Epithelial cell of prostate (primary cell): Measurements from ENCODE around the gene RHOT2.
A peak's percentile ranks its signal among the peaks of the same experiment; 100 is the strongest.

Experiments
- DNase-seq: peaks from one replicate; pipeline ENCODE4 v3.0.0-alpha.2; 2011; ENCODE audit warnings: low read depth, low spot score
- H3K27ac ChIP-seq: fragments of 450-650 bp; 2 replicates; pipeline ENCODE4 v1.5.1; 2017; ENCODE audit warnings: mild to moderate bottlenecking

The RHOT2 gene

GRCh38 chr16:631808-632358 is 36.0 kb upstream of the RHOT2 start:
- no peak overlapping the region for H3K27ac ChIP-seq
- no peak for DNase-seq

GRCh38 chr16:632486-633335 is 35.2 kb upstream of the RHOT2 start:
- no peak for DNase-seq
- no peak overlapping the region for H3K27ac ChIP-seq

GRCh38 chr16:633336-634050 is 34.4 kb upstream of the RHOT2 start:
- no peak for DNase-seq
- H3K27ac ChIP-seq: no peak overlapping the region

- no peak overlapping the region for H3K27ac ChIP-seq
- no peak for DNase-seq
Measured at GRCh38 chr16:634051-634670, 33.8 kb upstream of the RHOT2 start.

GRCh38 chr16:634996-635395 is 32.9 kb upstream of the RHOT2 start:
- DNase-seq: no peak
- no peak overlapping the region for H3K27ac ChIP-seq

GRCh38 chr16:635573-636205 is 32.2 kb upstream of the RHOT2 start:
- H3K27ac ChIP-seq: peak overlapping the region; percentile 78
- no peak for DNase-seq

GRCh38 chr16:636206-637080 is 31.5 kb upstream of the RHOT2 start, which contains the start of gene METTL26:
Gene METTL26 (minus strand): TSS chr16:636305. CDS start chr16:636290, 15 bp downstream.
- DNase-seq: peak; percentile 68
- H3K27ac ChIP-seq: peak within 1 kb of the TSS; percentile 78

GRCh38 chr16:637081-638018 is 30.6 kb upstream of the RHOT2 start:
- peak overlapping the region; percentile 78 for H3K27ac ChIP-seq
- no peak for DNase-seq

GRCh38 chr16:638034-638543 is 29.8 kb upstream of the RHOT2 start:
- H3K27ac ChIP-seq: no peak overlapping the region
- no peak for DNase-seq

GRCh38 chr16:638836-639235 is 29.1 kb upstream of the RHOT2 start:
- DNase-seq: no peak
- H3K27ac ChIP-seq: no peak overlapping the region

GRCh38 chr16:640614-641013 is 27.3 kb upstream of the RHOT2 start:
- H3K27ac ChIP-seq: no peak overlapping the region
- no peak for DNase-seq

- no peak for DNase-seq
- H3K27ac ChIP-seq: no peak within 1 kb of the TSS
Measured at GRCh38 chr16:641326-642188, 26.4 kb upstream of the RHOT2 start, which contains the start of gene MCRIP2. Gene MCRIP2 (plus strand): TSS chr16:641828. CDS start chr16:641992, 164 bp downstream.

GRCh38 chr16:642189-643049 is 25.5 kb upstream of the RHOT2 start:
- no peak overlapping the region for H3K27ac ChIP-seq
- DNase-seq: no peak

GRCh38 chr16:643050-643368 is 24.9 kb upstream of the RHOT2 start:
- no peak for DNase-seq
- H3K27ac ChIP-seq: no peak overlapping the region

- no peak overlapping the region for H3K27ac ChIP-seq
- no peak for DNase-seq
Measured at GRCh38 chr16:644556-644955, 23.4 kb upstream of the RHOT2 start.
